NT2/D1 (cell line): ENCODE measurements around the gene PTPRF.

Experiments used
- DNase-seq: peaks from one replicate; pipeline ENCODE4 v3.0.0-alpha.2; 2011; ENCODE audit warnings: low read depth, low spot score
- H3K27me3 ChIP-seq: 2 replicates; pipeline ENCODE4 v1.6.0; 2011; ENCODE audit warnings: mild to moderate bottlenecking; ENCODE audit not compliant: insufficient read length, insufficient read depth
- H3K36me3 ChIP-seq: 2 replicates; pipeline ENCODE4 v1.6.1; 2011; ENCODE audit warnings: mild to moderate bottlenecking, low read length, mixed read lengths; ENCODE audit not compliant: insufficient read depth, insufficient read length
- H3K4me1 ChIP-seq: 2 replicates; pipeline ENCODE4 v1.5.1; 2011; ENCODE audit not compliant: insufficient read depth, insufficient read length
- H3K4me3 ChIP-seq: 2 replicates; pipeline ENCODE4 v1.5.1; 2011; ENCODE audit warnings: low read depth; ENCODE audit not compliant: insufficient read length
- H3K9ac ChIP-seq: 2 replicates; pipeline ENCODE4 v1.6.0; 2011; ENCODE audit warnings: low read depth; ENCODE audit not compliant: insufficient read length
- H3K9me3 ChIP-seq: 2 replicates; pipeline ENCODE4 v1.5.1; 2011; ENCODE audit warnings: mild to moderate bottlenecking, low read length; ENCODE audit not compliant: insufficient read depth
- SUZ12 ChIP-seq: IDR thresholded peaks from 2 replicates; pipeline ENCODE4 v1.6.1; 2011; ENCODE audit not compliant: insufficient read length, insufficient read depth; ENCODE audit errors: extremely low read depth
- YY1 ChIP-seq: IDR thresholded peaks from 2 replicates; pipeline ENCODE4 v1.6.1; 2011; ENCODE audit not compliant: insufficient read length, insufficient read depth
- ZNF274 ChIP-seq: IDR thresholded peaks from 2 replicates; pipeline ENCODE4 v1.6.1; 2011; ENCODE audit warnings: mild to moderate bottlenecking, low read depth, low read length

The PTPRF gene

DNA sequence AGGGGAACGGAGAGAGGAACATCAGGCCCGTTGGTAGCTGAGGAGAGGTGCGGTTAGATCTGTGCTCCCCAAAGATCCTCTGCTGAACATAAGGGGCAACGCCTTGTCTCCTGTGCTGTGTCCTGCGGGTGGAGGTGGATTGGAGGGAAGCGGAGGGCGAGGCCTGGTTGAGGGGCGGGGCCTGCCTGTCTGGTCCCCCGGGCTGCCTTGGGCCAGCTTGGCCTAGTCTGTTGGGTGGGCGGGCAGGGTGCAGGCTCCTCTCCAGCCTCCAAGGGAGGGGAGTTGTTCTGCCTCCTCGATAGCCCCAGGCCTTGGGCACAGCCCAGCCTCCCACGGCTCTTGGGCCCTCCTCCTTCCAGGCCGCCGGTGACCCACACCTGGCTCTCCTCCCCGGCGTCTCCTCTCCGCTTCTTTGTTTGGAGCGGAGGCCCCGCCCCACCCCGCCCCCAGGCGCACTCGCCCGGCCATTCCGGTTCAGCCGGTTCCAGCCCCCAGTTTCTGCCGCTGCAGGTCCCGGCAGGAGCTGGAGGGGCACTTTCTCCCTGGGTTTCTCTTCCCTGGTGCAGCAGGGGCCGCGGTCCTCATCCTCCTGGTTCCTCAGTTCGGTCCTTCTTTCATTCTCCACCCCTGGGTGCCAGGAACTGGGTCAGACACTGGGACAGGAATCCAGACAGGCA, 19.4 kb downstream of the PTPRF start:
- H3K27me3 ChIP-seq: no peaks in the 10 kb centered on the region
- peak overlapping the region; percentile 5 for H3K4me3 ChIP-seq
- no peaks in the 10 kb centered on the region for H3K9me3 ChIP-seq
- H3K9ac ChIP-seq: peak overlapping the region; percentile 53
- DNase-seq: peak; percentile 85
- H3K4me1 ChIP-seq: peaks cover 59% of the 10 kb centered on the region
- TF ChIP-seq SUZ12: no peak
- no peak for TF ChIP-seq ZNF274
- TF ChIP-seq YY1: no peak
- H3K36me3 ChIP-seq: peaks cover 64% of the 10 kb centered on the region

DNA sequence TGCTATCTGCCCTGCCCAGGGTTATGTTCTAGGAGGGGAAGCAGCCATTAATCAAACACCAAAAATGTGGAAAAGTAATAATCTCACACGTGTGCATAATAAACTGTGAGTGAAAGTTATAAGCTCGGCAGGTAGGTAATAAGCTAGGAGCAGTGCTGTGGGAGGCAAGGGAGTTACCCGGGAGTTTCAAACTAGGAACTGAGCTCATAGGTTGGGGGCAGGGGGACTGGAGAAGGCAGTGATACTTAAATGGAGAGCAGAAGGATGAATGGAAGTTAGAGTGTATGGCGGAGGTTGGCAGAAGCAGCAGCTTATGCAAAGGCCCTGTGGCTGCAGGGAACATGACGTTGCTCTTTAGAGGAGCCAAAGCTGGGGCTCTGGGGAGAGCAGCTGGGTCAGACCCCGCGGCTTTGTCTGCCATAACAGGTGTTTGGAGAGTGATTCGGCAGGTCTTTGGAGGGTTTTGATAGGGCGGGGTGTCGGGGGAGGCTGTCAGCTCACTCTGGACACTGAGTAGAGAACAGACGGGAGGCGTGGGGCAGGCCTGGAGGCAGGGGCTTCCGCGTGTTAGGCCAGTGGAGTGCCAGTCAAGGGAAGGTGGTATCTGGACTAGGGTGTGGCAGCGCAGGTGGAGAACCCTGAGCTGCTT, 20.0 kb downstream of the PTPRF start:
- Histone ChIP-seq H3K4me3 (peak overlapping the region; percentile 5), H3K9me3 (no peaks in the 10 kb centered on the region), H3K4me1 (peaks cover 53% of the 10 kb centered on the region), H3K27me3 (no peaks in the 10 kb centered on the region), H3K9ac (peak overlapping the region; percentile 53), H3K36me3 (peaks cover 64% of the 10 kb centered on the region)
- TF ChIP-seq YY1 (no peak), ZNF274 (no peak), SUZ12 (no peak)
- no peak for DNase-seq

DNA sequence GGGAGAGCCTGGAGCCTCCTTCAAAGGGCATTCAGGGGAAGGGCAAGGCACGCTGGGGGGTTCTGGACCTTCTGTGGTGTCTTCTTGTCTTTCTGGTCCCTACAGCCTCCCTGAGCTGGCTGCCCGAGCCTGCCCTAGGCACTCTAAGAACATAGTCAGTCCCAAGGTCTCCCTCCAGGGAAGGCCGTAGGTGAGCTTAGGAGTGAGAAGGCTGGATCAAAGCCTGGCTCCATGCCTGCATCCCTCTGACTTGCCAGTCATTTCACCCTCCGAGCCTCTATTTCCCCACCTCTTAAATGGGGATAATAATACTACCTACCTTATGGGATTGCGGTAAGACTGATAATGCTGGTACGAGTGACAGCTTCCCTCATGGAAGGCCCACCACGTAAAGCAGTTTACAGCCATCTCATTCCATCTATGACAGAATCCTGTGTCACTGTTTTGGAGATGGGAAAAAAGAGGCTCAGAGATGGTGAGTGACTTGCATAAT, 20.8 kb downstream of the PTPRF start:
- no peaks in the 10 kb centered on the region for H3K9me3 ChIP-seq
- H3K4me3 ChIP-seq: no peak overlapping the region
- H3K27me3 ChIP-seq: no peaks in the 10 kb centered on the region
- peak overlapping the region; percentile 26 for H3K9ac ChIP-seq
- peaks cover 66% of the 10 kb centered on the region for H3K36me3 ChIP-seq
- H3K4me1 ChIP-seq: peaks cover 48% of the 10 kb centered on the region
- TF ChIP-seq YY1: no peak
- TF ChIP-seq SUZ12: no peak
- TF ChIP-seq ZNF274: no peak
- no peak for DNase-seq

- peaks cover 66% of the 10 kb centered on the region for H3K36me3 ChIP-seq
- H3K9ac ChIP-seq: no peak overlapping the region
- H3K4me3 ChIP-seq: no peak overlapping the region
- TF ChIP-seq SUZ12 (no peak), YY1 (no peak), ZNF274 (no peak)
- DNase-seq: no peak
- H3K4me1 ChIP-seq: peaks cover 48% of the 10 kb centered on the region
- H3K9me3 ChIP-seq: no peaks in the 10 kb centered on the region
- H3K27me3 ChIP-seq: no peaks in the 10 kb centered on the region
Observed at GRCh38 chr1:43552059-43552742, 21.5 kb downstream of the PTPRF start.

GRCh38 chr1:43552813-43553212, 22.1 kb downstream of the PTPRF start:
- Histone ChIP-seq H3K36me3 (peaks cover 60% of the 10 kb centered on the region), H3K9me3 (no peaks in the 10 kb centered on the region), H3K27me3 (no peaks in the 10 kb centered on the region), H3K9ac (no peak overlapping the region), H3K4me1 (peaks cover 45% of the 10 kb centered on the region), H3K4me3 (no peak overlapping the region)
- no peak for DNase-seq
- no peak for TF ChIP-seq SUZ12
- no peak for TF ChIP-seq YY1
- no peak for TF ChIP-seq ZNF274

- Histone ChIP-seq H3K9ac (no peak overlapping the region), H3K4me1 (peaks cover 43% of the 10 kb centered on the region), H3K36me3 (peaks cover 63% of the 10 kb centered on the region), H3K9me3 (no peaks in the 10 kb centered on the region), H3K4me3 (no peak overlapping the region), H3K27me3 (no peaks in the 10 kb centered on the region)
- TF ChIP-seq ZNF274 (no peak), SUZ12 (no peak), YY1 (no peak)
- DNase-seq: peak; percentile 59
Observed at GRCh38 chr1:43554444-43554992, 23.8 kb downstream of the PTPRF start.
